MM.1S (cell line): ENCODE measurements around the gene KIAA1217.

Experiments
- DNase-seq: peaks from one replicate; pipeline ENCODE4 v3.0.0-alpha.2; 2015
- H2AFZ ChIP-seq: fragments of 300-600 bp; sonication (generic); 2 replicates; pipeline ENCODE4 v1.6.0; 2016; ENCODE audit warnings: antibody characterized with exemption, low read length
- H3F3A ChIP-seq: fragments of 300-600 bp; sonication (generic); 2 replicates; pipeline ENCODE4 v1.6.1; 2016; ENCODE audit warnings: mild to moderate bottlenecking, antibody characterized with exemption, low read length, moderate library complexity, mixed read lengths; ENCODE audit not compliant: insufficient read depth
- H3K27ac ChIP-seq: fragments of 300-600 bp; sonication (generic); 2 replicates; pipeline ENCODE4 v1.5.1; 2016; ENCODE audit warnings: mild to moderate bottlenecking, low read length
- H3K27me3 ChIP-seq: fragments of 300-600 bp; sonication (generic); replicated peaks from 2 replicates; pipeline ENCODE4 v1.6.0; 2016; ENCODE audit warnings: low read length; ENCODE audit not compliant: insufficient read depth
- H3K36me3 ChIP-seq: fragments of 300-600 bp; sonication (generic); replicated peaks from 2 replicates; pipeline ENCODE4 v1.6.1; 2016; ENCODE audit warnings: mild to moderate bottlenecking, low read length, mixed read lengths; ENCODE audit not compliant: insufficient read depth
- H3K4me1 ChIP-seq: fragments of 300-600 bp; sonication (generic); 2 replicates; pipeline ENCODE4 v1.6.1; 2016; ENCODE audit warnings: low read length, mixed read lengths
- H3K4me2 ChIP-seq: fragments of 300-600 bp; sonication (generic); 2 replicates; pipeline ENCODE4 v1.6.0; 2016; ENCODE audit warnings: low read depth, low read length
- H3K4me3 ChIP-seq: fragments of 300-600 bp; sonication (generic); 2 replicates; pipeline ENCODE4 v1.5.1; 2016; ENCODE audit warnings: low read length, mixed read lengths
- H3K79me2 ChIP-seq: fragments of 300-600 bp; sonication (generic); 2 replicates; pipeline ENCODE4 v1.6.1; 2016; ENCODE audit warnings: mixed run types, low read length, mixed read lengths
- H3K9ac ChIP-seq: fragments of 300-600 bp; sonication (generic); 2 replicates; pipeline ENCODE4 v1.6.1; 2016; ENCODE audit warnings: low read length, mixed read lengths
- H3K9me2 ChIP-seq: fragments of 300-600 bp; sonication (generic); replicated peaks from 2 replicates; pipeline ENCODE4 v1.6.1; 2016; ENCODE audit warnings: mild to moderate bottlenecking, low read length, mixed read lengths; ENCODE audit not compliant: insufficient read depth
- H3K9me3 ChIP-seq: fragments of 300-600 bp; sonication (generic); replicated peaks from 2 replicates; pipeline ENCODE4 v1.6.1; 2016; ENCODE audit warnings: mild to moderate bottlenecking, low read length, mixed read lengths; ENCODE audit not compliant: insufficient read depth
- H4K20me1 ChIP-seq: fragments of 300-600 bp; sonication (generic); 2 replicates; pipeline ENCODE4 v1.6.1; 2016; ENCODE audit warnings: mild to moderate bottlenecking, low read length, moderate library complexity, mixed read lengths; ENCODE audit not compliant: insufficient read depth
- CTCF ChIP-seq: fragments of 300-600 bp; sonication (generic); IDR thresholded peaks from 2 replicates; pipeline ENCODE4 v1.5.1; 2016; ENCODE audit warnings: antibody characterized with exemption, low read length, mixed read lengths
- EZH2 ChIP-seq: fragments of 300-600 bp; sonication (generic); optimal IDR thresholded peaks from 2 replicates; pipeline ENCODE3; 2017; ENCODE audit warnings: low read depth, mild to moderate bottlenecking, antibody characterized with exemption, low read length, mixed read lengths
- EZH2phosphoT487 ChIP-seq: fragments of 300-600 bp; sonication (generic); IDR thresholded peaks from 2 replicates; pipeline ENCODE4 v1.6.1; 2018; ENCODE audit warnings: antibody characterized with exemption, low read length

KIAA1217 gene

GRCh38 chr10:24569828-24570657 is 361.1 kb downstream of the KIAA1217 start:
- H2AFZ ChIP-seq, result no peak overlapping the region
- 0 out of 2 replicates have a peak, but pooled peaks cover 2% of the 10 kb centered on the region for H3F3A ChIP-seq
- H3K36me3 ChIP-seq, result no peaks in the 10 kb centered on the region
- H3K9me3 ChIP-seq, result no peaks in the 10 kb centered on the region
- no peaks in the 10 kb centered on the region for H3K4me1 ChIP-seq
- no peak for DNase-seq
- H4K20me1 ChIP-seq, result no peaks in the 10 kb centered on the region
- no peaks in the 10 kb centered on the region for H3K27me3 ChIP-seq
- no peak for TF ChIP-seq EZH2phosphoT487
- no peak for TF ChIP-seq CTCF
- no peak for TF ChIP-seq EZH2
- no peak overlapping the region for H3K4me3 ChIP-seq
- H3K79me2 ChIP-seq, result no peaks in the 10 kb centered on the region
- H3K9me2 ChIP-seq, result no peaks in the 10 kb centered on the region
- H3K9ac ChIP-seq, result no peak overlapping the region
- no peak overlapping the region for H3K27ac ChIP-seq
- no peak overlapping the region for H3K4me2 ChIP-seq

DNA sequence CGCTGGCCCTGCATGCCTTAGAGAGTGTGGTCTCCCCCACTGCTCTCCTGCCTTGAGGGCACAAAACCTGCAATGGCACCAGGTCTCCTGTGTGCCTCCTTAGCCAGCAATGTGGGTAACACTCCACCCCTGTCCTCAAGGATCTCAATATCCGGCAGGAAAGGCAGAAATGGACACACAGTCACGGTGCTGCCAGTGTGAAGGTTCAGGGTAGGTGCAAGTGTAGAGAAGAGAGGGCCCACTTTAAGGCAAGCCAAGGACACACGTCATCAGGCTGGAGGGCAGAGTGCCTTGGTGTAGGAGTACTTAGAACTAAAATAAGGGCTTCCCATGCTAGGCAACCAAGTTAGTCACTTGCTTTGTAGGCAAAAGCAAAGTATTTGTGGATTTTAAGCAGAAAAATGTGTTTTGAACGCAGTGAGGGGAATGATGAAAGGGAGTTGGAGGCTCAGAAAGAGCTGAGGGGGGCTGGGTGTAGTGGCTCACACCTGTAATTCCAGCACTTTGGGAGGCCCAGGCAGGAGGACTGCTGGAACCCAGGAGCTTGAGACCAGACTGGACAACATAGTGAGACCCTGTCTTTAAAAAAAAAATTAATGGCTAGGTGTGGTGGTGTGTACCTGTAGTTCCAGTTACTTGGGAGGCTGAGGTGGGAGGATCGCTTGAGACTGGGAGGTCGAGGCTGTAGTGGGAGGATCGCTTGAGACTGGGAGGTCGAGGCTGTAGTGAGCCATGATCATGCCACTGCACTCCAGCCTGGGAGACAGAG is 361.9 kb downstream of the KIAA1217 start:
- no peaks in the 10 kb centered on the region for H3K79me2 ChIP-seq
- H3K4me1 ChIP-seq, result no peaks in the 10 kb centered on the region
- no peaks in the 10 kb centered on the region for H3K9me3 ChIP-seq
- no peak overlapping the region for H3K27ac ChIP-seq
- H2AFZ ChIP-seq, result no peak overlapping the region
- no peaks in the 10 kb centered on the region for H3K27me3 ChIP-seq
- H3K9me2 ChIP-seq, result no peaks in the 10 kb centered on the region
- no peaks in the 10 kb centered on the region for H3K36me3 ChIP-seq
- no peak overlapping the region for H3K4me3 ChIP-seq
- no peak overlapping the region for H3K9ac ChIP-seq
- H3K4me2 ChIP-seq, result no peak overlapping the region
- no peak for DNase-seq
- H3F3A ChIP-seq, result 0 out of 2 replicates have a peak, but pooled peaks cover 2% of the 10 kb centered on the region
- H4K20me1 ChIP-seq, result no peaks in the 10 kb centered on the region
- TF ChIP-seq EZH2 (no peak), CTCF (no peak), EZH2phosphoT487 (no peak)

- no peaks in the 10 kb centered on the region for H4K20me1 ChIP-seq
- no peak overlapping the region for H2AFZ ChIP-seq
- no peaks in the 10 kb centered on the region for H3K9me2 ChIP-seq
- H3F3A ChIP-seq, result 0 out of 2 replicates have a peak, but pooled peaks cover 2% of the 10 kb centered on the region
- H3K4me1 ChIP-seq, result no peaks in the 10 kb centered on the region
- H3K36me3 ChIP-seq, result no peaks in the 10 kb centered on the region
- H3K4me3 ChIP-seq, result no peak overlapping the region
- H3K27ac ChIP-seq, result no peak overlapping the region
- no peaks in the 10 kb centered on the region for H3K9me3 ChIP-seq
- H3K4me2 ChIP-seq, result no peak overlapping the region
- TF ChIP-seq CTCF (no peak), EZH2 (no peak), EZH2phosphoT487 (no peak)
- no peak for DNase-seq
- H3K27me3 ChIP-seq, result no peaks in the 10 kb centered on the region
- no peak overlapping the region for H3K9ac ChIP-seq
- no peaks in the 10 kb centered on the region for H3K79me2 ChIP-seq
Measured at GRCh38 chr10:24571870-24572450, 363.0 kb downstream of the KIAA1217 start.
